Ishikawa (cell line): ENCODE measurements around the gene KLRK1.

Experiments used
- CEBPB ChIP-seq: IDR thresholded peaks from 2 replicates; pipeline ENCODE4 v1.6.1; 2012
- CREB1 ChIP-seq: IDR thresholded peaks from 2 replicates; pipeline ENCODE4 v1.6.1; 2012; ENCODE audit warnings: low read depth
- EGR1 ChIP-seq: IDR thresholded peaks from 2 replicates; pipeline ENCODE4 v1.6.1; 2012
- EP300 ChIP-seq: IDR thresholded peaks from 2 replicates; pipeline ENCODE4 v1.6.1; 2012; ENCODE audit warnings: borderline replicate concordance
- FOXM1 ChIP-seq: IDR thresholded peaks from 2 replicates; pipeline ENCODE4 v1.6.1; 2012; ENCODE audit warnings: low read depth, borderline replicate concordance
- MAX ChIP-seq: IDR thresholded peaks from 2 replicates; pipeline ENCODE4 v1.6.1; 2012
- NFIC ChIP-seq: IDR thresholded peaks from 2 replicates; pipeline ENCODE4 v1.6.1; 2012
- RAD21 ChIP-seq: IDR thresholded peaks from 2 replicates; pipeline ENCODE4 v1.6.1; 2012; ENCODE audit warnings: low read depth
- REST ChIP-seq: IDR thresholded peaks from 2 replicates; pipeline ENCODE4 v1.6.1; 2012; ENCODE audit warnings: low read depth, mild to moderate bottlenecking
- TAF1 ChIP-seq: IDR thresholded peaks from 2 replicates; pipeline ENCODE4 v1.6.1; 2012; ENCODE audit warnings: low read depth, mild to moderate bottlenecking
- TCF12 ChIP-seq: IDR thresholded peaks from 2 replicates; pipeline ENCODE4 v1.6.1; 2012; ENCODE audit warnings: low read depth
- TEAD4 ChIP-seq: IDR thresholded peaks from 2 replicates; pipeline ENCODE4 v1.6.1; 2012
- YY1 ChIP-seq: IDR thresholded peaks from 2 replicates; pipeline ENCODE4 v1.6.1; 2012; ENCODE audit warnings: low read depth
- ZBTB7A ChIP-seq: IDR thresholded peaks from 2 replicates; pipeline ENCODE4 v1.6.1; 2012; ENCODE audit warnings: low read depth
- TF ChIP-seq, protein P1 (sequence below): IDR thresholded peaks from 2 replicates; pipeline ENCODE4 v1.6.1; 2012

KLRK1 gene

DNA sequence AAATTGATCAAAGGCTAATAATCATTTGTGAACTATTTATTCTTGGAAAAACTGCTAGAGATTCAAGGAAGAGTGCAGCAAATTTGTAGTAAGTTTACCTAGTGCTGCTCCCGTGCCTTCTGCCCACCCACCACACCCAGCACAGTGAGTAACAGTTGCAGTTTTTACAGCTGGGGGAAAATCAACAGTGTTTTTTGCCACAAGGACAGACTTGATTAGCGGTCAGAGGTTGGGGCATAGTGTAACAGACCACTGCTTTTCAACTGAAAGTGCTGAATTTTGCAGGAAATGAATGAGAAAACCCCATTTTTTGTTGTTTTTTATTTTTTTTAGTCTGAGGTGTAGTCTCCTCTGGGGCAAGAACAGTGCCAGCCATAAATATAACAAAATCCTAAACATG is 7.5 kb upstream of the KLRK1 start:
- TF ChIP-seq NFIC (no peak), EGR1 (no peak), YY1 (no peak), MAX (no peak)

DNA sequence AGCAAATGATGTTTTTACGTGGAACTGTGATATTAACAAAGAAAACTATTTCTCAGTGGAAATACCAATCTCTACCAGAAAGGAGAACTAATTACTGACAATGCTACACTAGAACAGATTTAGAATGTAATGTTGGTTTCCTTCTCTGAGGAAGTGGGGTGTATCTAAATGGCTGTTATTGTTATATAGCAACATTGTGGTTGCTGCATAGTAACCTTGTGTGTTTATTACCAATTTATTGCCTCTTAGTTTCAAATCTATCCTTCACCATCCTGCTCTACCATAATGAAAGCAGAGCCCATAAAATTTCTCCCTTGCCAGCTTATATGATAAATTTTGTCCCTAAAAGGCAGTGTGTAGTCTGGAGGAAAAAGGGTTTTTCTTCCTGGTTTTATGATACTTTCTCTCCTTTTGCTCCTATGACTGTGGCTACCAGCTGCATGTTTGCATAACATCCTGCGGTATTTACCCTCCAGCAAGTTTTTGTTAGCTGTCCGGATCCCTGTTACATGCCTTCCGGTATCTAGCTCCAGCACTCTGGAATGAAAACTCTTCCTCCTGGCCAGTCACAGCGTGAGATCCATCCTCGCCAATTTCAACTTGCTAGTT is 5.7 kb upstream of the KLRK1 start:
- TF ChIP-seq ZBTB7A = no peak
- 0 out of 2 replicates have a peak, but pooled peaks have one; percentile 21 for TF ChIP-seq NFIC
- no peak for TF ChIP-seq TCF12

GRCh38 chr12:10393291-10393690 is 3.5 kb upstream of the KLRK1 start:
- TF ChIP-seq NFIC = no peak

DNA sequence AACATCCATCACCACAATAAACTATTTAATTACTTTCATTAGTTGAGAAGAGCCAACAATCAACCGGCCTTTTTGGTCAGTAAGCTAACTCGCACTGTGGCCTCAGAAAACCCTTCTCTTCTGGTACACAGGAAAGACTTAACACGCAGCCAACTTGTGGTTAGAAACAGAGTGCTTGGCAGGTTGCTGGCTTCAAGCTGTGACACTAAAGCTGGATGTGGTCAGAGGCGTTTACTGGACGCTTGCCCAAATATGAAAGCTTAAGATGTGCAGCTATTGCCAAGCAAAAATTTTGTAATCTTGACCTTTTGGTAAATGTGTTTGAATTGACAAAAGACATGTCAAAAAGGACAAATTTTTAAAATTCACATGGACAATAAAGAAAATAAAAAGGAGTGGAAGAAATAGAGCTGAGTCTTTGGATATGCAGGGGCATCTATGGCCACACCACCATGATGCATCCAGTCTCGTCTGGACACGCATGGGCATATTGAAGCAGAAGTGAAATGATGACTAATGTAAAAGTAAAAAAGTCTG is 2.6 kb upstream of the KLRK1 start:
- TF ChIP-seq, protein P1, sequence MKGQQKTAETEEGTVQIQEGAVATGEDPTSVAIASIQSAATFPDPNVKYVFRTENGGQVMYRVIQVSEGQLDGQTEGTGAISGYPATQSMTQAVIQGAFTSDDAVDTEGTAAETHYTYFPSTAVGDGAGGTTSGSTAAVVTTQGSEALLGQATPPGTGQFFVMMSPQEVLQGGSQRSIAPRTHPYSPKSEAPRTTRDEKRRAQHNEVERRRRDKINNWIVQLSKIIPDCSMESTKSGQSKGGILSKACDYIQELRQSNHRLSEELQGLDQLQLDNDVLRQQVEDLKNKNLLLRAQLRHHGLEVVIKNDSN = no peak
- TF ChIP-seq NFIC = peak; percentile 99
- TF ChIP-seq EP300 = peak; percentile 66; the same call in 1 of the 2 replicates
- peak; percentile 61 for TF ChIP-seq CEBPB
- TF ChIP-seq RAD21 = peak; percentile 24; the same call in 1 of the 2 replicates
- TF ChIP-seq MAX = peak; percentile 38; the same call in 1 of the 2 replicates
- TF ChIP-seq EGR1 = no peak
- peak; percentile 74 for TF ChIP-seq TEAD4
- peak; percentile 83 for TF ChIP-seq TCF12

GRCh38 chr12:10388624-10389413 is 1.0 kb downstream of the KLRK1 start:
- TF ChIP-seq, protein P1 = no peak
- TF ChIP-seq RAD21 = no peak
- TF ChIP-seq REST = no peak
- TF ChIP-seq TAF1 = no peak
- TF ChIP-seq CREB1 = no peak
- TF ChIP-seq YY1 = no peak
- TF ChIP-seq MAX = no peak
- no peak for TF ChIP-seq NFIC
- no peak for TF ChIP-seq FOXM1

DNA sequence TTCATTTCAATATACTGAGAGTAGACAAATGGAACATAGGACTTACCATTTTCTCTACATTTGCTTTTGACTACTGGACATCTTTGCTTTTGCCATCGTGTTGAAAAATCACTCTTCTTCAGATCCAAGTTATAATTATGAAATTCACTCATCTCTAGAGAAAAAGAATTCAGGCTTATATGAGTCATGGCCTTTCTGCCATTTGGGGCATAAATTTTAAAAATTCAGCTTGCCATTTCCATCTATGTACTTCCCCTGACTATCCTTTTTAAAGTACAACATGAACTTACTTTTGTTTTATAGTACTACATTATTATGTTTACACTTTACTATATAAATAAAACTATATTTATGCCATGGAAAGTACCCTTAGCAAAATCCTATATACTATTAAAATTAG is 3.0 kb downstream of the KLRK1 start:
- TF ChIP-seq TEAD4 (no peak), YY1 (no peak), RAD21 (no peak), CEBPB (no peak), REST (no peak), EP300 (no peak), FOXM1 (no peak), TCF12 (no peak), TAF1 (no peak), EGR1 (no peak), ZBTB7A (no peak), NFIC (no peak)
- TF ChIP-seq, protein P1 = no peak
